ENCODE data around the gene AFDN. TPM values are rescaled to one million over a fixed set of nuclear protein-coding genes. Genes with fewer than 3 reads are reported as not detected.

Gene AFDN
- total RNA-seq, 1 experiment from 2014 or later = 177 TPM

DNA sequence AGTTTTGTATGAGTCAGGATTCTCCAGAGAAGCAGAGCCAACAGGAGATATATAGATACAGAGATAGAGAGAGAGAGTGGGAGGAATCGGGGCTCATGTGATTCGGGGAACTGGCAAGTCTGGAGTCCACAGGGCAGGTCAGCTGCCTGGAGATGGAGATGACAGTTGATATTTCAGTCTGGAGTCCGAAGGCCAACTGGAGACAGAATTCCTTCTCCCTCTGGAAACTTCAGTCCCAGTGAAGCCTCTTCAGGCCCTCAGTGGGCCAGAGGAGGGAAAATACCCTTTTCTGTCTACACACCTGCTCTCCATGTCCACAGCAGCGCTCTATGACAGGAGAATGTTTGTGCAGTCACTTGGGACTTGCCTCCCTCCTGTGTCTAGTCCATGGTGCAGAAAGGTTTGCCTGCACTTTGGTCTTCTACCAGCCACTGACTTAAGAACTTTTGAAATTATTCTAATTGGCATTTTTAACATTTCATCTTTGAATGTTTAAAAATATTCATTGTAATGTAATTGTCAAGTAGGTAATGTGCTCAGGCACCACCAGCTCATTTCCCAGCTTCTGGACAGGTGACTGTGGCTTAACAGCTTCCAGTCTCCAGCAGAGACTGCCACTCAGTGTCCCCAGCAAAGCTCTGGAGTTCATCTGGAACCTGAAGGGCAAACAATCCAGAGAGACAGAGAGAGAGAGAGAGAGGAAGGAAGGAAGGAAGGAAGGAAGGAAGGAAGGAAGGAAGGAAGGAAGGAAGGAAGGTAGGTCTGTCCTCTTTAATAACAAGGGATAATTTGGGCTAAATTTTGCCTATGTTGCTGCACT, 43.8 kb upstream of the AFDN start:
- intact Hi-C loops (cut with micrococcal nuclease; ENCODE audit: unreplicated experiment) = no loop called here
- H3K4me3 Mint-ChIP-seq (ENCODE audit: unreplicated experiment) = no peak overlapping the region
- Histone ChIP-seq H3K4me1 (peaks cover 21% of the 10 kb centered on the region), H3K27me3 (replicated peaks; ENCODE audit: control insufficient read depth, insufficient read depth, low read length) (no peaks in the 10 kb centered on the region), H3K9me3 (no peaks in the 10 kb centered on the region), H3K36me3 (ENCODE audit: control insufficient read depth, insufficient read depth, low read length) (no peaks in the 10 kb centered on the region), H3K4me3 (ENCODE audit: low read depth, low read length) (no peak overlapping the region)
- no peaks in the 10 kb centered on the region for H3K27me3 Mint-ChIP-seq (ENCODE audit: insufficient read depth, unreplicated experiment)
- peaks cover 26% of the 10 kb centered on the region for H3K4me1 Mint-ChIP-seq (ENCODE audit: low read depth, unreplicated experiment)
- H3K36me3 Mint-ChIP-seq (ENCODE audit: insufficient read depth, unreplicated experiment) = peaks cover 7% of the 10 kb centered on the region
- no peak overlapping the region for H3K27ac Mint-ChIP-seq (ENCODE audit: unreplicated experiment)
- ChIA-PET CTCF (no interaction called here), POLR2A (no interaction called here)
- DNase-seq = peak in 1 of 2 experiments; percentile 43
- no peaks in the 10 kb centered on the region for H3K9me3 Mint-ChIP-seq (ENCODE audit: unreplicated experiment)
- TF ChIP-seq, protein P1, sequence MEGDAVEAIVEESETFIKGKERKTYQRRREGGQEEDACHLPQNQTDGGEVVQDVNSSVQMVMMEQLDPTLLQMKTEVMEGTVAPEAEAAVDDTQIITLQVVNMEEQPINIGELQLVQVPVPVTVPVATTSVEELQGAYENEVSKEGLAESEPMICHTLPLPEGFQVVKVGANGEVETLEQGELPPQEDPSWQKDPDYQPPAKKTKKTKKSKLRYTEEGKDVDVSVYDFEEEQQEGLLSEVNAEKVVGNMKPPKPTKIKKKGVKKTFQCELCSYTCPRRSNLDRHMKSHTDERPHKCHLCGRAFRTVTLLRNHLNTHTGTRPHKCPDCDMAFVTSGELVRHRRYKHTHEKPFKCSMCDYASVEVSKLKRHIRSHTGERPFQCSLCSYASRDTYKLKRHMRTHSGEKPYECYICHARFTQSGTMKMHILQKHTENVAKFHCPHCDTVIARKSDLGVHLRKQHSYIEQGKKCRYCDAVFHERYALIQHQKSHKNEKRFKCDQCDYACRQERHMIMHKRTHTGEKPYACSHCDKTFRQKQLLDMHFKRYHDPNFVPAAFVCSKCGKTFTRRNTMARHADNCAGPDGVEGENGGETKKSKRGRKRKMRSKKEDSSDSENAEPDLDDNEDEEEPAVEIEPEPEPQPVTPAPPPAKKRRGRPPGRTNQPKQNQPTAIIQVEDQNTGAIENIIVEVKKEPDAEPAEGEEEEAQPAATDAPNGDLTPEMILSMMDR (IDR thresholded peaks at IDR 0.05; ENCODE audit: insufficient read depth in 1 of 2, low read depth in 1 of 2, low read length in 1 of 2, severe bottlenecking in 1 of 2, unreplicated experiment in 1 of 2) = no peak
- no TSS peak for BruUV-seq (replicated peaks)

DNA sequence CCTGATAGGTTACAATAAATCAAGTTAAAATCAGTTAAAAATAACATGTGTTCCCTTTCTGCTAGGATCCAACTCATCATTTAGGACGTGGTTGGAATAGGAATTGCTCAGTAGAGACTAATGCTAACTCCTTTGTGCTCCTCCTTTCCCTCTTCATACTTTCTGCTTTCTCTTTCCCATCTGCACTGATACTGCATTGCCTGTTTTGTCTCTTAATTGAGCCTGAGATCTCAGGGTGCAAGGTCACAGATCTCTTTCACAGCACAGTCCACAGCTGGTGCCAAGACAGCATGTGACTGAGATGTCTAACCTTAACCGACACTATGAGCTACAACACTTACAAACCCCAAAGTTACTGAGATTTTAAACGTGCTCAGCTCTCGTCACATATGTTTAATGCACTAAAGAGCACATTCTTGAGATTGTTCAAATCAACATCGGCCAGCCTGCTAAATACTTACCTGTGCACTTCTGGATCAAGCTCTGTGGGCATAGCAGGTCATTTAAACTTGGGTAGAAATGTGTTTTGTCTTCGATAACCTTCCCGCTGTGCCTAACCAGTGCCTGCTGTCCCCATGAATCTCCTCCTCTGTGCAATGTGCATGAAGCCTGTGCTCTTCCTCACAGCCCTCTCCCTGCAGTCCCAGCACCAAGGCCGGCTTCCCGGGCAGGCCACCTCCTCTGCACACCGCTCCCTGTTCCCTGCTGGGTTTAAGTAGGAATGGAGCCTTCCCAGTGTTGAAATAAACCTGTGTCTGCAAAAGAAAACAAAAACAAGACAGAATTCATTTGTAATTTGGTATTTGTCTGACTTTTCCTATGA, 39.6 kb upstream of the AFDN start:
- Histone ChIP-seq H3K9me3 (no peaks in the 10 kb centered on the region), H3K27me3 (replicated peaks; ENCODE audit: control insufficient read depth, insufficient read depth, low read length) (no peaks in the 10 kb centered on the region), H3K36me3 (ENCODE audit: control insufficient read depth, insufficient read depth, low read length) (no peaks in the 10 kb centered on the region), H3K4me1 (peaks cover 21% of the 10 kb centered on the region; the same call in 1 of the 2 replicates), H3K4me3 (ENCODE audit: low read depth, low read length) (no peak overlapping the region)
- ChIA-PET POLR2A (no interaction called here), CTCF (no interaction called here)
- H3K4me3 Mint-ChIP-seq (ENCODE audit: unreplicated experiment) = no peak overlapping the region
- no peak for DNase-seq
- no peaks in the 10 kb centered on the region for H3K27me3 Mint-ChIP-seq (ENCODE audit: insufficient read depth, unreplicated experiment)
- TF ChIP-seq, protein P1 (IDR thresholded peaks at IDR 0.05; ENCODE audit: insufficient read depth in 1 of 2, low read depth in 1 of 2, low read length in 1 of 2, severe bottlenecking in 1 of 2, unreplicated experiment in 1 of 2) = no peak
- no peak overlapping the region for H3K27ac Mint-ChIP-seq (ENCODE audit: unreplicated experiment)
- no TSS peak for BruUV-seq (replicated peaks)
- intact Hi-C loops (cut with micrococcal nuclease; ENCODE audit: unreplicated experiment) = no loop called here
- no peaks in the 10 kb centered on the region for H3K9me3 Mint-ChIP-seq (ENCODE audit: unreplicated experiment)
- H3K4me1 Mint-ChIP-seq (ENCODE audit: low read depth, unreplicated experiment) = peaks cover 28% of the 10 kb centered on the region
- peaks cover 7% of the 10 kb centered on the region for H3K36me3 Mint-ChIP-seq (ENCODE audit: insufficient read depth, unreplicated experiment)

DNA sequence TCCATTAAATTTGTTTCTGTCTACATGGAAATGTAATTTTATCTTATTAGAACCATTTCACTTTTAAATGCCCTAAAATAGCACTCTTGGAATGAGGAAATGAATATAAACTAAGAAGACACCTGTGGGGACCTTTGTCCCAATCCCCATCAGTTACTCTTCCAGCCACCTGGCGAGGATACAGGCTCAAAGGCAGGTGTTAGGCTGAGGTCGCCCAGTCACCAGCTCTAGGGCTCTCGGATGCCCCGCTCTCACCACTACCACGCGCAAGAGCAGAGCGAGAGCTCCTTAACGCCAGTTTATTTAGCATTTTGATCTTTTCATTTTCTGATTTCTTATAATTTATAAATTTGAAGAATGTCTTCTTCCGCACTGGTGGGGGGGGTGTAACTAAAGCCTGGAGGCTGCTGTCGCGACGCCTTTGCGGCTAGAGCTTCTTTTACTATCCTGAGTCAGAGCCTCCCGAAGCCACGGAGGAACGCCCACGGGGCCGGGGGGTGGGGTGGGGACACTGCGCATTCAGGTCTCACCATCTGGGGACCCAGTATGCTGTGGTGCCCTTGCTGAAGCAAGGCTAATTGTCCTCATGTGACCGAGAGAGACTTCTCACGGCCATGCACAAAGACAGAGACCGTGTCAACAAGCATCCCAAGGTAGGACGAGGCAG, 38.7 kb upstream of the AFDN start:
- intact Hi-C loops (cut with micrococcal nuclease; ENCODE audit: unreplicated experiment) = no loop called here
- BruUV-seq (replicated peaks) = no TSS peak
- CTCF ChIA-PET = no interaction called here

More for the DNA sequence above, 38.7 kb upstream of the AFDN start:
- H3K9me3 Mint-ChIP-seq (ENCODE audit: unreplicated experiment) = no peaks in the 10 kb centered on the region
- POLR2A ChIA-PET = no interaction called here
- peaks cover 7% of the 10 kb centered on the region for H3K36me3 Mint-ChIP-seq (ENCODE audit: insufficient read depth, unreplicated experiment)
- no peak for DNase-seq
- H3K27me3 Mint-ChIP-seq (ENCODE audit: insufficient read depth, unreplicated experiment) = no peaks in the 10 kb centered on the region
- Histone ChIP-seq H3K9me3 (no peaks in the 10 kb centered on the region), H3K4me3 (ENCODE audit: low read depth, low read length) (no peak overlapping the region), H3K27me3 (replicated peaks; ENCODE audit: control insufficient read depth, insufficient read depth, low read length) (no peaks in the 10 kb centered on the region), H3K4me1 (peaks cover 13% of the 10 kb centered on the region; the same call in 1 of the 2 replicates), H3K36me3 (ENCODE audit: control insufficient read depth, insufficient read depth, low read length) (no peaks in the 10 kb centered on the region)
- peaks cover 19% of the 10 kb centered on the region for H3K4me1 Mint-ChIP-seq (ENCODE audit: low read depth, unreplicated experiment)
- H3K4me3 Mint-ChIP-seq (ENCODE audit: unreplicated experiment) = no peak overlapping the region
- TF ChIP-seq, protein P1 (IDR thresholded peaks at IDR 0.05; ENCODE audit: insufficient read depth in 1 of 2, low read depth in 1 of 2, low read length in 1 of 2, severe bottlenecking in 1 of 2, unreplicated experiment in 1 of 2) = no peak
- no peak overlapping the region for H3K27ac Mint-ChIP-seq (ENCODE audit: unreplicated experiment)

Measured in Caco-2 (cell line).